B cell (primary cell): ENCODE measurements around the gene SLC44A4. TPM values are rescaled to one million over a fixed set of nuclear protein-coding genes. Genes with fewer than 3 reads are reported as not detected.
A peak's percentile ranks its signal among the peaks of the same experiment; 100 is the strongest.
"Not testable (repeated sequence)": the region's sequence is repeated elsewhere in the genome, so short reads cannot be mapped to it uniquely, and the experiment has no call there.

ENCODE experiments used
- ATAC-seq: fragments of 200-7000 bp; cut with Tn5 transposase; one replicate; pipeline ENCODE4 v1.10.0; 2021; ENCODE audit warnings: low read depth, mild to moderate bottlenecking, moderate number of reproducible peaks, moderate library complexity
- CTCF ChIA-PET: fragments of 350-600 bp; sonication (Branson Sonifier 250); formaldehyde crosslinking; loops from one replicate; lab custom pipeline; 2021; ENCODE audit warnings: antibody characterized with exemption, inconsistent platforms; lab: Charles Lee
- POLR2A ChIA-PET: fragments of 350-600 bp; sonication (Branson Sonifier 250); formaldehyde crosslinking; loops from one replicate; lab custom pipeline; 2021; ENCODE audit warnings: antibody characterized with exemption; lab: Charles Lee
- DNase-seq: peaks from one replicate; pipeline ENCODE4 v3.0.0; 2013
- H2AFZ ChIP-seq: 2 replicates; pipeline ENCODE4 v1.6.1; 2012; ENCODE audit warnings: mild to moderate bottlenecking, low read depth, low read length; ENCODE audit not compliant: insufficient read depth, poor library complexity, severe bottlenecking
- H3K27ac ChIP-seq, 2 donors: 1 replicate in 1 of 2; 2 replicates in 1 of 2; pipeline ENCODE4 v1.5.1; 2012 to 2013; ENCODE audit warnings: low read length in 2 of 2, mild to moderate bottlenecking in 2 of 2, moderate library complexity in 1 of 2
- H3K27me3 ChIP-seq, 4 experiments: fragments of 200-600 bp in 1 of 4; sonication (generic) in 1 of 4; replicated peaks in 1 of 4; 1 replicate in 2 of 4; 2 replicates in 2 of 4; pipeline versions ENCODE4 v1.6.1 to v1.7.0; 2013 to 2016; ENCODE audit warnings: low read length in 3 of 4, mild to moderate bottlenecking in 2 of 4, mixed read lengths in 1 of 4, moderate library complexity in 1 of 4; ENCODE audit not compliant: insufficient read depth in 4 of 4, control insufficient read depth in 3 of 4; ENCODE audit errors: control extremely low read depth in 1 of 4
- H3K36me3 ChIP-seq, 2 experiments: replicated peaks in 1 of 2; 1 replicate in 1 of 2; 2 replicates in 1 of 2; pipeline versions ENCODE4 v1.6.1 to v1.7.1; 2013; ENCODE audit warnings: low read length in 1 of 2; ENCODE audit not compliant: insufficient read depth in 2 of 2, control insufficient read depth in 1 of 2; ENCODE audit errors: control extremely low read depth in 1 of 2, extremely low read depth in 1 of 2
- H3K4me1 ChIP-seq, 2 donors: fragments of 200-600 bp in 1 of 2; sonication (generic) in 1 of 2; 1 replicate in 1 of 2; 2 replicates in 1 of 2; pipeline versions ENCODE4 v1.5.1 to v1.6.1; 2013 to 2017; ENCODE audit warnings: low read length in 2 of 2; ENCODE audit not compliant: control insufficient read depth in 2 of 2, insufficient read depth in 2 of 2
- H3K4me2 ChIP-seq: replicated peaks from 2 replicates; pipeline ENCODE3; 2012; ENCODE audit warnings: mild to moderate bottlenecking, low read depth, low read length; ENCODE audit not compliant: poor library complexity, severe bottlenecking
- H3K4me3 ChIP-seq, 5 experiments: fragments of 200-600 bp in 1 of 5; sonication (generic) in 1 of 5; 1 replicate in 3 of 5; 2 replicates in 2 of 5; pipeline versions ENCODE4 v1.5.1 to v1.7.0; 2011 to 2016; ENCODE audit warnings: low read length in 4 of 5, mild to moderate bottlenecking in 4 of 5, low read depth in 2 of 5, control low read depth in 1 of 5, moderate library complexity in 1 of 5; ENCODE audit not compliant: insufficient read depth in 1 of 5; ENCODE audit errors: control extremely low read depth in 1 of 5, extremely low read depth in 1 of 5
- H3K79me2 ChIP-seq: fragments of 200-600 bp; sonication (generic); one replicate; pipeline ENCODE4 v1.6.0; 2016; ENCODE audit warnings: low read length; ENCODE audit not compliant: control insufficient read depth, insufficient read depth
- H3K9ac ChIP-seq: fragments of 200-600 bp; sonication (generic); 2 replicates; pipeline ENCODE4 v1.6.1; 2017; ENCODE audit warnings: mild to moderate bottlenecking, low read length, moderate library complexity
- H3K9me3 ChIP-seq, 3 donors: one replicate each; pipeline versions ENCODE4 v1.6.1 to v1.7.1; 2013; ENCODE audit warnings: low read length in 2 of 3; ENCODE audit not compliant: control insufficient read depth in 2 of 3, insufficient read depth in 1 of 3; ENCODE audit errors: control extremely low read depth in 1 of 3
- H4K20me1 ChIP-seq: 2 replicates; pipeline ENCODE4 v1.6.0; 2012; ENCODE audit warnings: mild to moderate bottlenecking, low read length; ENCODE audit not compliant: insufficient read depth, control insufficient read depth, poor library complexity, severe bottlenecking
- H3K27ac Mint-ChIP-seq: one replicate; pipeline ENCODE4 v1.8.0; 2021; ENCODE audit warnings: mixed read lengths
- H3K27me3 Mint-ChIP-seq: one replicate; pipeline ENCODE4 v1.8.0; 2021; ENCODE audit warnings: mixed read lengths
- H3K4me1 Mint-ChIP-seq: one replicate; pipeline ENCODE4 v1.8.0; 2021; ENCODE audit warnings: mixed read lengths
- H3K4me3 Mint-ChIP-seq: one replicate; pipeline ENCODE4 v1.8.0; 2021; ENCODE audit warnings: mixed read lengths
- H3K9me3 Mint-ChIP-seq: one replicate; pipeline ENCODE4 v1.8.0; 2022; ENCODE audit warnings: mixed read lengths; ENCODE audit not compliant: insufficient read depth
- EZH2 ChIP-seq: IDR thresholded peaks from 2 replicates; pipeline ENCODE4 v1.6.1; 2012; ENCODE audit warnings: borderline replicate concordance, low read depth, mild to moderate bottlenecking, moderate library complexity, low read length; ENCODE audit not compliant: insufficient read depth, poor library complexity, severe bottlenecking
- whole genome bisulfite sequencing: methylation state at CpG from one replicate; pipeline ENCODE4 v1.1.5; 2013; ENCODE audit warnings: missing lambda C conversion rate; ENCODE audit not compliant: insufficient coverage; 5-methylcytosine and 5-hydroxymethylcytosine counted together
- intact Hi-C: fragments of 100-400 bp; cut with micrococcal nuclease; formaldehyde crosslinking; loops from one replicate; pipeline ENCODE4 v1.10.0; 2022
- polyA plus RNA-seq: library from polyadenylated mRNA; depleted of rRNA; stranded (reverse); fragments of >200 nt; gene quantifications from 2 replicates; pipeline ENCODE4 v1.2.3, GENCODE V29; 2012
- total RNA-seq, 2 donors: library from RNA; stranded (reverse); fragments of 120-200 nt in 1 of 2; gene quantifications; 1 replicate in 1 of 2; 2 replicates in 1 of 2; pipeline versions ENCODE4 v1.2.3 to v1.2.4, GENCODE V29; 2013 to 2022
- TF ChIP-seq, protein P1 (sequence below): fragments of 200-600 bp; IDR thresholded peaks from one replicate; pipeline ENCODE4 v1.8.0; 2022; ENCODE audit warnings: antibody characterized with exemption, mild to moderate bottlenecking

The SLC44A4 gene
- total and polyA plus RNA-seq, 2 donors (not counting 1 experiment from before 2014, with no cell fraction given), result not detected

DNA sequence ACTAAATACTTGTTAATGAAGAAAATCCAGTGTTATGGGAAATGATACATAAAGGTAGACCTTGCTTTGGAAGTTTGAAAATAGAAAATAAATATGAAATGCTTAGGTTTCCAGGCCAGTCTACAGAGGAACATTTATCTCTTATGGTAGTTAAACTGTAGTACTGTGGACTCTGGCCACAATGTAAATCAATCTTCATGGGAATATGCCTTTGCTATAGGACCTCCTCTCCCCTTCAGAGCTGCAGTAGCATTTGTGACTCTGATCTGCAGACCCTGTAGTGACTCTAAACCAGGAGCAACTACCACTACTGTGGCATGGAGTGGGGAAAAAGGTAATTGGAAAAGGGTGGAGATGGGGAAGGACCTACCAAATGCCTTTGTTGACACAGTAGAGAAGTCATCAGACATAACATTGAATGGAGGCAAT, 58.9 kb downstream of the SLC44A4 start:
- H3K27me3 Mint-ChIP-seq, result no peaks in the 10 kb centered on the region
- DNase-seq, result no peak
- intact Hi-C loops, result loop anchor here (5.0 kb wide), 1 partner anchor 42 kb away; the partner anchor contains the start of gene NEU1
- no peak overlapping the region for H2AFZ ChIP-seq
- no peaks in the 10 kb centered on the region for H3K36me3 ChIP-seq
- no peaks in the 10 kb centered on the region for H4K20me1 ChIP-seq
- no peak overlapping the region for H3K27ac ChIP-seq
- peak overlapping the region; percentile 68 for H3K4me3 Mint-ChIP-seq
- no peaks in the 10 kb centered on the region for H3K9me3 Mint-ChIP-seq
- no peak overlapping the region for H3K4me3 ChIP-seq
- H3K4me2 ChIP-seq, result no peak overlapping the region
- no peaks in the 10 kb centered on the region for H3K79me2 ChIP-seq
- H3K4me1 ChIP-seq, result peaks cover 24 to 33% of the 10 kb centered on the region in 2 donors
- peaks cover 26% of the 10 kb centered on the region for H3K4me1 Mint-ChIP-seq
- no peaks in the 10 kb centered on the region for H3K27me3 ChIP-seq
- CTCF ChIA-PET, result interaction anchor here (0.7 to 1.5 kb wide), 4 partner anchors 13 to 92 kb away, joined by 3 to 7 read pairs (median 4); partner anchors contain the start of gene LSM2
- H3K27ac Mint-ChIP-seq, result peak overlapping the region; percentile 38
- ATAC-seq, result no peak
- H3K9me3 ChIP-seq, result no peaks in the 10 kb centered on the region
- H3K9ac ChIP-seq, result no peak overlapping the region
- TF ChIP-seq EZH2, result no peak
- TF ChIP-seq, protein P1, sequence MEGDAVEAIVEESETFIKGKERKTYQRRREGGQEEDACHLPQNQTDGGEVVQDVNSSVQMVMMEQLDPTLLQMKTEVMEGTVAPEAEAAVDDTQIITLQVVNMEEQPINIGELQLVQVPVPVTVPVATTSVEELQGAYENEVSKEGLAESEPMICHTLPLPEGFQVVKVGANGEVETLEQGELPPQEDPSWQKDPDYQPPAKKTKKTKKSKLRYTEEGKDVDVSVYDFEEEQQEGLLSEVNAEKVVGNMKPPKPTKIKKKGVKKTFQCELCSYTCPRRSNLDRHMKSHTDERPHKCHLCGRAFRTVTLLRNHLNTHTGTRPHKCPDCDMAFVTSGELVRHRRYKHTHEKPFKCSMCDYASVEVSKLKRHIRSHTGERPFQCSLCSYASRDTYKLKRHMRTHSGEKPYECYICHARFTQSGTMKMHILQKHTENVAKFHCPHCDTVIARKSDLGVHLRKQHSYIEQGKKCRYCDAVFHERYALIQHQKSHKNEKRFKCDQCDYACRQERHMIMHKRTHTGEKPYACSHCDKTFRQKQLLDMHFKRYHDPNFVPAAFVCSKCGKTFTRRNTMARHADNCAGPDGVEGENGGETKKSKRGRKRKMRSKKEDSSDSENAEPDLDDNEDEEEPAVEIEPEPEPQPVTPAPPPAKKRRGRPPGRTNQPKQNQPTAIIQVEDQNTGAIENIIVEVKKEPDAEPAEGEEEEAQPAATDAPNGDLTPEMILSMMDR, result no peak
- POLR2A ChIA-PET, result interaction anchor here (0.7 kb wide), 1 partner anchor 89 kb away, joined by 11 read pairs; no protein-coding TSS in a partner anchor

- H4K20me1 ChIP-seq, H3K9me3 Mint-ChIP-seq, H3K9me3 ChIP-seq, H3K36me3 ChIP-seq, H3K79me2 ChIP-seq, POLR2A ChIA-PET, ATAC-seq, DNase-seq, H3K27me3 Mint-ChIP-seq, H3K27me3 ChIP-seq: not testable (repeated sequence)
- intact Hi-C loops, result loop anchor here (5.0 kb wide), 1 partner anchor 44 kb away; the partner anchor contains the start of gene NEU1
- H3K9ac ChIP-seq, result peak overlapping the region; percentile 58
- CTCF ChIA-PET, result interaction anchor here (1.0 to 1.2 kb wide), 2 partner anchors 12 to 88 kb away, joined by 3 to 10 read pairs; partner anchors contain the start of gene DDAH2
- peak overlapping the region; percentile 40 for H3K4me2 ChIP-seq
- 44% methylated on average over 5 of the region's 8 CpGs for WGBS
- Mint-ChIP-seq H3K4me3 (peak overlapping the region; percentile 53), H3K4me1 (peaks cover 34% of the 10 kb centered on the region), H3K27ac (peak overlapping the region; percentile 74)
- H3K4me1 ChIP-seq, result peaks cover 30 to 48% of the 10 kb centered on the region in 2 donors
- H3K4me3 ChIP-seq, result peak overlapping the region in 4 of 5 experiments; percentile 4 to 79 (median 40)
- H2AFZ ChIP-seq, result peak overlapping the region; percentile 68
- peak overlapping the region in 1 of 2 donors; percentile 47 for H3K27ac ChIP-seq
These were observed 60.8 kb downstream of the SLC44A4 start for GRCh38 chr6:31817929-31818511.

- H3K27me3 Mint-ChIP-seq, H3K36me3 ChIP-seq, H3K79me2 ChIP-seq, H3K9me3 Mint-ChIP-seq, H3K9me3 ChIP-seq, H4K20me1 ChIP-seq, ATAC-seq, POLR2A ChIA-PET, H3K27me3 ChIP-seq: not testable (repeated sequence)
- Histone ChIP-seq H2AFZ (peak overlapping the region; percentile 68), H3K9ac (peak overlapping the region; percentile 58), H3K4me2 (peak overlapping the region; percentile 40), H3K27ac (peak overlapping the region; percentile 41 to 47), H3K4me3 (peak overlapping the region; percentile 39 to 79 (median 42)), H3K4me1 (peaks cover 23 to 43% of the 10 kb centered on the region in 2 donors)
- CTCF ChIA-PET, result interaction anchor here (1.2 kb wide), 1 partner anchor 13 kb away, joined by 10 read pairs; no protein-coding TSS in a partner anchor
- Mint-ChIP-seq H3K4me3 (peak overlapping the region; percentile 53), H3K27ac (peak overlapping the region; percentile 74), H3K4me1 (peaks cover 30% of the 10 kb centered on the region)
- 16% methylated on average over 7 of the region's 37 CpGs for WGBS
- intact Hi-C loops, result loop anchor here (5.0 kb wide), 1 partner anchor 45 kb away; the partner anchor contains the start of gene NEU1
- DNase-seq, result peak; percentile 62
These were observed 61.5 kb downstream of the SLC44A4 start for GRCh38 chr6:31817133-31817928.
